ENCODE results near the gene ARSG. TPM values are rescaled to one million over a fixed set of nuclear protein-coding genes. Genes with fewer than 3 reads are reported as not detected.

Gene ARSG
- total RNA-seq, 6 donors from 2014 or later: 3.6 to 16.8 (median 7.7) TPM

- H3K9me3 ChIP-seq: no peaks in the 10 kb centered on the region
- H3K4me1 ChIP-seq: peaks cover 17 to 31% (median 28%) of the 10 kb centered on the region in 4 donors
- no peak for DNase-seq
- H3K27me3 ChIP-seq: no peaks in the 10 kb centered on the region
- H3K27ac ChIP-seq: no peak overlapping the region
- WGBS, 2 donors: 84 to 93% methylated on average over 10 to 12 of the region's 12 CpGs
- peaks cover 43 to 74% (median 66%) of the 10 kb centered on the region in 4 donors for H3K36me3 ChIP-seq
- no peak for ATAC-seq (ENCODE audit: low FRiP score in 2 of 2)
- TF ChIP-seq EP300 (IDR thresholded peaks at IDR 0.05) (no peak), POLR2AphosphoS5 (IDR thresholded peaks at IDR 0.05) (no peak), CTCF (IDR thresholded peaks at IDR 0.05) (no peak), POLR2A (IDR thresholded peaks at IDR 0.05) (no peak)
- no peak overlapping the region for H3K4me3 ChIP-seq
Measured at GRCh38 chr17:68433911-68434508, 142.7 kb downstream of the ARSG start.

GRCh38 chr17:68435361-68435760 is 144.1 kb downstream of the ARSG start:
- peaks cover 36 to 60% (median 54%) of the 10 kb centered on the region in 4 donors for H3K36me3 ChIP-seq

GRCh38 chr17:68435876-68436842 is 144.9 kb downstream of the ARSG start:
- DNase-seq: peak; percentile 65 to 76
- Histone ChIP-seq H3K36me3 (peaks cover 28 to 52% (median 46%) of the 10 kb centered on the region in 4 donors), H3K4me3 (no peak overlapping the region), H3K27me3 (no peaks in the 10 kb centered on the region), H3K27ac (peak overlapping the region in 2 of 4 donors; percentile 77 to 84), H3K4me1 (peaks cover 27 to 44% (median 40%) of the 10 kb centered on the region in 4 donors), H3K9me3 (no peaks in the 10 kb centered on the region)
- TF ChIP-seq EP300 (IDR thresholded peaks at IDR 0.05) (no peak), POLR2AphosphoS5 (IDR thresholded peaks at IDR 0.05) (peak in 1 of 2 donors; percentile 48), CTCF (IDR thresholded peaks at IDR 0.05) (peak; percentile 86 to 94 (median 90))
- 63 to 68% methylated on average over 17 to 20 of the region's 20 CpGs for WGBS, 2 donors
- peak; percentile 84 to 87 for ATAC-seq (ENCODE audit: low FRiP score in 2 of 2)

More at GRCh38 chr17:68435361-68435760, 144.1 kb downstream of the ARSG start:
- H3K4me3 ChIP-seq: no peak overlapping the region
- 92 to 97% methylated on average over 6 of the region's 6 CpGs for WGBS, 2 donors
- H3K9me3 ChIP-seq: no peaks in the 10 kb centered on the region
- DNase-seq: no peak
- H3K27me3 ChIP-seq: no peaks in the 10 kb centered on the region
- peaks cover 27 to 41% (median 37%) of the 10 kb centered on the region in 4 donors for H3K4me1 ChIP-seq
- no peak for TF ChIP-seq POLR2A (IDR thresholded peaks at IDR 0.05)
- TF ChIP-seq POLR2AphosphoS5 (IDR thresholded peaks at IDR 0.05): no peak
- no peak for TF ChIP-seq EP300 (IDR thresholded peaks at IDR 0.05)
- no peak for TF ChIP-seq CTCF (IDR thresholded peaks at IDR 0.05)
- no peak for ATAC-seq (ENCODE audit: low FRiP score in 2 of 2)
- no peak overlapping the region for H3K27ac ChIP-seq

- peak overlapping the region in 2 of 4 donors; percentile 4 to 20 for H3K4me3 ChIP-seq
- DNase-seq: peak in 1 of 2 donors; percentile 80
- no peaks in the 10 kb centered on the region for H3K9me3 ChIP-seq
- 52 to 57% methylated on average over 14 of the region's 14 CpGs for WGBS, 2 donors
- TF ChIP-seq EP300 (IDR thresholded peaks at IDR 0.05) (peak in 1 of 4 donors; percentile 9), POLR2AphosphoS5 (IDR thresholded peaks at IDR 0.05) (peak; percentile 24 to 54), CTCF (IDR thresholded peaks at IDR 0.05) (no peak), POLR2A (IDR thresholded peaks at IDR 0.05) (no peak)
- H3K4me1 ChIP-seq: peaks cover 44 to 62% (median 54%) of the 10 kb centered on the region in 4 donors
- peak overlapping the region; percentile 76 to 84 (median 78) for H3K27ac ChIP-seq
- no peaks in the 10 kb centered on the region for H3K27me3 ChIP-seq
- peaks cover 14 to 41% (median 29%) of the 10 kb centered on the region in 4 donors for H3K36me3 ChIP-seq
- ATAC-seq (ENCODE audit: low FRiP score in 2 of 2): peak in 1 of 2 donors; percentile 52
Measured at GRCh38 chr17:68437979-68438822, 146.9 kb downstream of the ARSG start.
